GM23338 (cell line): ENCODE data around the gene SNX9. TPM values are rescaled to one million over a fixed set of nuclear protein-coding genes. Genes with fewer than 3 reads are reported as not detected.

Source experiments
- ATAC-seq: fragments of 200-7000 bp; cut with Tn5 transposase; 3 replicates; pipeline ENCODE4 v1.9.1; 2020
- DNase-seq: peaks from one replicate; pipeline ENCODE4 v3.0.0-alpha.2; 2015; ENCODE audit warnings: low spot score
- H2AFZ ChIP-seq: fragments of 200-600 bp; sonication (generic); 2 replicates; pipeline ENCODE4 v1.8.0; 2016; ENCODE audit warnings: antibody characterized with exemption, mild to moderate bottlenecking, moderate library complexity
- H3F3A ChIP-seq: fragments of 200-600 bp; sonication (generic); replicated peaks from 2 replicates; pipeline ENCODE4 v1.8.0; 2017; ENCODE audit warnings: antibody characterized with exemption, mixed run types, low read depth
- H3K27ac ChIP-seq: fragments of 200-600 bp; sonication (generic); 2 replicates; pipeline ENCODE4 v1.6.1; 2016; ENCODE audit warnings: low read depth
- H3K27me3 ChIP-seq: fragments of 200-600 bp; sonication (generic); 2 replicates; pipeline ENCODE4 v1.8.0; 2016; ENCODE audit warnings: mild to moderate bottlenecking, mixed run types, moderate library complexity; ENCODE audit not compliant: insufficient read depth
- H3K36me3 ChIP-seq: fragments of 200-600 bp; sonication (generic); 2 replicates; pipeline ENCODE4 v1.8.0; 2016; ENCODE audit warnings: mild to moderate bottlenecking; ENCODE audit not compliant: insufficient read depth
- H3K4me1 ChIP-seq: fragments of 200-600 bp; sonication (generic); 2 replicates; pipeline ENCODE4 v1.8.0; 2016; ENCODE audit warnings: mild to moderate bottlenecking, moderate library complexity; ENCODE audit not compliant: insufficient read depth
- H3K4me2 ChIP-seq: fragments of 200-600 bp; sonication (generic); 2 replicates; pipeline ENCODE4 v1.7.1; 2017; ENCODE audit warnings: mixed run types
- H3K4me3 ChIP-seq: fragments of 200-600 bp; sonication (generic); 2 replicates; pipeline ENCODE4 v1.6.1; 2016; ENCODE audit warnings: mixed run types
- H3K79me2 ChIP-seq: fragments of 200-600 bp; sonication (generic); replicated peaks from 2 replicates; pipeline ENCODE4 v1.8.0; 2017; ENCODE audit warnings: mild to moderate bottlenecking; ENCODE audit not compliant: insufficient read depth
- H3K9me2 ChIP-seq: fragments of 200-600 bp; sonication (generic); 2 replicates; pipeline ENCODE4 v1.8.0; 2017; ENCODE audit not compliant: insufficient read depth
- H4K20me1 ChIP-seq: fragments of 200-600 bp; sonication (generic); replicated peaks from 2 replicates; pipeline ENCODE4 v1.8.0; 2017; ENCODE audit warnings: mild to moderate bottlenecking; ENCODE audit not compliant: insufficient read depth
- H3K27ac Mint-ChIP-seq: 2 replicates; pipeline ENCODE4 v1.8.0; 2020; ENCODE audit warnings: inconsistent platforms, mild to moderate bottlenecking, moderate library complexity, mixed read lengths
- H3K27me3 Mint-ChIP-seq: 3 replicates; pipeline ENCODE4 v1.8.0; 2022; ENCODE audit warnings: low read depth, mild to moderate bottlenecking, moderate library complexity, mixed read lengths, inconsistent platforms; ENCODE audit not compliant: insufficient read depth, poor library complexity
- H3K36me3 Mint-ChIP-seq: 3 replicates; pipeline ENCODE4 v1.8.0; 2021; ENCODE audit warnings: low read depth, mild to moderate bottlenecking, inconsistent platforms, moderate library complexity, mixed read lengths
- H3K4me1 Mint-ChIP-seq: 3 replicates; pipeline ENCODE4 v1.8.0; 2020; ENCODE audit warnings: mild to moderate bottlenecking, inconsistent platforms, mixed read lengths
- H3K4me3 Mint-ChIP-seq: 3 replicates; pipeline ENCODE4 v1.8.0; 2021; ENCODE audit warnings: moderate library complexity, mild to moderate bottlenecking, inconsistent platforms, mixed read lengths
- H3K9me3 Mint-ChIP-seq: 3 replicates; pipeline ENCODE4 v1.8.0; 2020; ENCODE audit warnings: moderate library complexity, mild to moderate bottlenecking, inconsistent platforms, mixed read lengths
- CREB1 ChIP-seq: fragments of 250-450 bp; sonication (Bioruptor Pico); IDR thresholded peaks from 2 replicates; pipeline ENCODE4 v1.5.0; 2020; ENCODE audit warnings: low read depth, mild to moderate bottlenecking, moderate library complexity
- CTCF ChIP-seq, 2 experiments: fragments of 200-600 bp in 1 of 2; sonication (generic) in 1 of 2; conservative IDR thresholded peaks; 2 replicates each; pipeline versions ENCODE4 v1.5.1 to v1.6.1; 2016 to 2017; ENCODE audit warnings: antibody characterized with exemption in 2 of 2, low read depth in 2 of 2, mild to moderate bottlenecking in 2 of 2, moderate library complexity in 1 of 2
- ETS1 ChIP-seq: IDR thresholded peaks from 2 replicates; pipeline ENCODE4 v1.6.1; 2016; ENCODE audit warnings: antibody characterized with exemption
- EZH2 ChIP-seq: fragments of 200-600 bp; sonication (generic); IDR thresholded peaks from one replicate; pipeline ENCODE4 v1.8.0; 2017; ENCODE audit warnings: antibody characterized with exemption, mild to moderate bottlenecking, low read depth; ENCODE audit not compliant: unreplicated experiment
- EZH2phosphoT487 ChIP-seq: fragments of 200-600 bp; sonication (generic); IDR thresholded peaks from one replicate; pipeline ENCODE4 v1.8.1; 2018; ENCODE audit warnings: antibody characterized with exemption; ENCODE audit not compliant: unreplicated experiment
- JUNB ChIP-seq: IDR thresholded peaks from one replicate; pipeline ENCODE4 v1.6.1; 2016; ENCODE audit warnings: antibody characterized with exemption; ENCODE audit not compliant: unreplicated experiment
- NANOG ChIP-seq: IDR thresholded peaks from 2 replicates; pipeline ENCODE4 v1.6.1; 2016; ENCODE audit warnings: antibody characterized with exemption, borderline replicate concordance
- POLR2AphosphoS5 ChIP-seq: IDR thresholded peaks from 2 replicates; pipeline ENCODE4 v1.6.1; 2016; ENCODE audit warnings: antibody characterized with exemption, low read depth
- REST ChIP-seq: IDR thresholded peaks from one replicate; pipeline ENCODE4 v1.6.1; 2018; ENCODE audit warnings: antibody characterized with exemption; ENCODE audit not compliant: unreplicated experiment
- STAT1 ChIP-seq: IDR thresholded peaks from one replicate; pipeline ENCODE4 v1.6.1; 2016; ENCODE audit warnings: antibody characterized with exemption; ENCODE audit not compliant: unreplicated experiment
- ZNF114 ChIP-seq: fragments of 250-450 bp; sonication (Bioruptor Pico); IDR thresholded peaks from 2 replicates; pipeline ENCODE4 v1.5.0; 2020; ENCODE audit warnings: mild to moderate bottlenecking, moderate library complexity
- ZNF331 ChIP-seq: fragments of 250-450 bp; sonication (Bioruptor Pico); IDR thresholded peaks from 2 replicates; pipeline ENCODE4 v1.5.0; 2020; ENCODE audit warnings: low read depth, mild to moderate bottlenecking, moderate library complexity
- ZNF462 ChIP-seq: fragments of 250-450 bp; sonication (Bioruptor Pico); IDR thresholded peaks from 2 replicates; pipeline ENCODE4 v1.5.0; 2020; ENCODE audit warnings: mild to moderate bottlenecking, moderate library complexity
- polyA plus RNA-seq: library from polyadenylated mRNA; unstranded; fragments of >200 nt; fragmentation: Nextera tagmentation; extraction: Ambion mirVana; gene quantifications from 2 replicates; pipeline ENCODE4 v1.2.1, GENCODE V29; 2016
- total RNA-seq: library from RNA; depleted of rRNA; stranded (reverse); fragments of >200 nt; shearing (Covaris generic); gene quantifications from 2 replicates; pipeline ENCODE4 v1.2.3, GENCODE V29; 2014

SNX9 gene
- total and polyA plus RNA-seq, 2 experiments from 2014 or later, result 18.4 to 23.3 TPM

GRCh38 chr6:157825243-157825904 is 2.3 kb downstream of the SNX9 start:
- H3K4me3 ChIP-seq, result peak overlapping the region; percentile 83
- H3K79me2 ChIP-seq, result peaks cover 58% of the 10 kb centered on the region
- peaks cover 12% of the 10 kb centered on the region; the same call in 1 of the 2 replicates for H3K27me3 ChIP-seq
- no peaks in the 10 kb centered on the region for H3K9me2 ChIP-seq
- no peaks in the 10 kb centered on the region for H3F3A ChIP-seq
- H3K4me1 Mint-ChIP-seq, result peaks cover 40% of the 10 kb centered on the region
- H3K27me3 Mint-ChIP-seq, result peaks cover 14% of the 10 kb centered on the region
- no peaks in the 10 kb centered on the region for H4K20me1 ChIP-seq
- no peak for DNase-seq
- no peak for ATAC-seq
- H3K36me3 ChIP-seq, result no peaks in the 10 kb centered on the region
- no peak overlapping the region for H2AFZ ChIP-seq
- no peak overlapping the region for H3K27ac ChIP-seq
- H3K27ac Mint-ChIP-seq, result no peak overlapping the region; the same call in 1 of the 2 replicates
- H3K4me3 Mint-ChIP-seq, result peak overlapping the region; percentile 95
- H3K36me3 Mint-ChIP-seq, result no peaks in the 10 kb centered on the region; the same call in 2 of the 3 replicates
- no peak for TF ChIP-seq ETS1
- TF ChIP-seq REST, result no peak
- no peak for TF ChIP-seq NANOG
- no peak for TF ChIP-seq ZNF331 (CRISPR knock-in tag)
- no peak for TF ChIP-seq ZNF114
- TF ChIP-seq CTCF (conservative IDR thresholded peaks at IDR 0.05; ENCODE audit: low read depth in 2 of 2), result no peak
- TF ChIP-seq EZH2phosphoT487, result no peak
- no peak for TF ChIP-seq ZNF462 (CRISPR knock-in tag)
- no peak for TF ChIP-seq JUNB
- TF ChIP-seq EZH2, result no peak
- TF ChIP-seq POLR2AphosphoS5, result no peak
- TF ChIP-seq STAT1, result no peak
- TF ChIP-seq CREB1 (CRISPR knock-in tag), result no peak
- peaks cover 20% of the 10 kb centered on the region for H3K4me1 ChIP-seq
- no peaks in the 10 kb centered on the region for H3K9me3 Mint-ChIP-seq
- H3K4me2 ChIP-seq, result peak overlapping the region; percentile 79
